Colon (tissue), 2 donors: ENCODE data around the gene DOP1A.

Source experiments
- FAIRE-seq: peaks from 2 replicates; lab custom pipeline; 2012; peaks lifted over from hg19 to GRCh38; lab: Jason Lieb, UNC
- donor health status: control.
- donor health status: control.

The DOP1A gene

DNA sequence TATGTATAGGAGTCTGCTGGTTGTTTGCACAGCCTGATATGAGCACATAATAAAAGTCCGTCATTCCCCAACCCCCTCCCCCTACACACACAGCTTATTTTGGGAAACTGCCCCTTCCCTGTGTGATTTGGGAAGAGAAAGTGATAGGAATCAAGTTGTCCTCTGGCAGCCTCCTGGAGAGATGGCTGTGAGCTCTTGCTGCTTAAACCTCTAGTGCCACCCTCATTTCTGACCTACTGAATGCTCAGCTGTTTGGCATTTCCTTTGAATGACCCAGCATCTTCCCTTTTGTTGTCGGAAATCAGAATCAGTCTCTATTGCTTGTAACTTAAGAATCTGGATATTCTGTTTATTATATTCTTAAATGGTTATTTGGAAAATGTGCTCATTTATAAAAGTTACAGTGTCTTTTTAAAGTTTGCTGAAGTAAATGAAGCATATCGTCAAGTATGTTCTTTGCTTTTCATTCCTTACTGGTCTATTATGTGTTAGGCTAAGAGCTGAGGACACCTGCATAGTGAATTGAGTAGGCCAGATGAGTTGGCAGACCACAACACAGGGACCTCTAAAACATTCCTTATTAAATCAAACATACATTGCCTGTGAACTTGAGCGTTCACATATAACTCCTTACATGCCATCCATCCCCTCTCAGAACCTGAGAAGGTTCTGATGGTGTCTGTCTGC, 131.2 kb downstream of the DOP1A start:
- no peak for FAIRE-seq

DNA sequence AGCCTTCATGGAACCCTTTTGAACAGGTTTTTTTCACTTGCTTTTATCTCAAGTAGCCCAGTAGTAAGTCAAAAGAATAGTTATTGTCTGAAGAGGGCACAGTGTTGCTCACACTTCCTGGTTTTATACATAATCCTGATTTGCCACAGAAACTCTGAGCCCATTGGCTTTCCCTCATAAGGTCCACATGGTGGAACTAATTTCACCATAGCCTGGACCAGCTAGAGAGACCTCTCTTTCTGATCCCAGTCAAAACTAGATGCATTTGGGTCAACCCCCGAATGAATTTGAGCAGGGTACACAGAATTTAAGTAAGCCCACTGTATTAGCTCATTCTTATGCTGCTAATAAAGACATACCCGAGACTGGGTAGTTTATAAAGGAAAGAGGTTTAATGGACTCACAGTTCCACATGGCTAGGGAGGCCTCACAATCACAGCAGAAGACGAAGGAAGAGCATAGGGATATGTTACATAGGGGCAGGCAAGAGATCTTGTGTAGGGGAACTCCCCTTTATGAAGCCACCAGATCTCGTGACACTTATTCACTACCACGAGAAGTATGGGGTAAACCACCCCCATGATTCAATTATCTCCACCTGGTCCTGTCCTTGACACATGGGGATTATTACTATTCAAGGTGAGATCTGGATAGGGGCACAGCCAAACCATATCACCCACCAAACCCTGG, 131.8 kb downstream of the DOP1A start:
- FAIRE-seq, result no peak

DNA sequence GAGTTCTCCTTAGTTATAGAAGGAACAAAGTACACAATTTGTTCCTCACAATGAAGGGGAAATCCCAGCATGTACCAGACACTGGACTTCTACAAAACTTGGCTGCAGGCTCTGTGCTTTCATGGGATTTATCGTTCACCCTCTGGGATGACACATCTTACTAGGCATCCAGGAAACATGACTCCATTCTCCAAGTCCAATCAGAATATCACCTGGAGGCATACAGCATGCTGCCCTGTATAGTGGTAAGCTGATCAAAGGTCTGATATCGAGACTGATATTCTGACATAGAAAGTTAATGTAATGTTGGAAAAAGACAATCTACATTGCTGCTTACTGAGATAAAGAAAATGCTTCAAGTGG, 132.4 kb downstream of the DOP1A start:
- no peak for FAIRE-seq

- FAIRE-seq, result no peak
These were observed 134.6 kb downstream of the DOP1A start for GRCh38 chr6:83202031-83202430.

GRCh38 chr6:83215131-83216047, 147.9 kb downstream of the DOP1A start:
- no peak for FAIRE-seq

GRCh38 chr6:83216806-83217205, 149.3 kb downstream of the DOP1A start:
- no peak for FAIRE-seq
